Measurements from ENCODE around the gene DOCK2. TPM values are rescaled to one million over a fixed set of nuclear protein-coding genes. Genes with fewer than 3 reads are reported as not detected.

The DOCK2 gene
- total and polyA plus RNA-seq, 2 donors (not counting 3 experiments of a cell fraction or from before 2014, with no cell fraction given), result 0.62 to 4.8 TPM

GRCh38 chr5:169848271-169848670 lies 211.2 kb downstream of the DOCK2 start:
- no peak overlapping the region for H2AFZ ChIP-seq (ENCODE audit: low read depth, low read length)
- no peak overlapping the region for H3K9ac ChIP-seq (replicated peaks; ENCODE audit: extremely low read depth, insufficient read depth, low read length)
- H3K79me2 ChIP-seq (ENCODE audit: control insufficient read depth, insufficient read depth, low read length), result no peaks in the 10 kb centered on the region
- no peaks in the 10 kb centered on the region for H3K9me1 ChIP-seq (replicated peaks; ENCODE audit: control insufficient read depth, extremely low read depth, insufficient read depth, low read length)
- H3K4me1 ChIP-seq (ENCODE audit: control insufficient read depth, extremely low read depth, insufficient read depth, low read length), result no peaks in the 10 kb centered on the region
- H4K20me1 ChIP-seq (replicated peaks; ENCODE audit: control insufficient read depth, extremely low read depth, insufficient read depth, low read length), result no peaks in the 10 kb centered on the region
- H3K4me3 ChIP-seq (replicated peaks in 1 of 3; ENCODE audit: insufficient read depth in 1 of 3, low read depth in 1 of 3, low read length in 3 of 3), result no peak overlapping the region
- POLR2A ChIA-PET, result no interaction called here
- intact Hi-C loops (cut with micrococcal nuclease), result loop anchor here (10.0 kb wide), 1 partner anchor 367 kb away; no protein-coding TSS in a partner anchor
- H3K27me3 ChIP-seq (ENCODE audit: control insufficient read depth in 2 of 2, insufficient read depth in 2 of 2, low read length in 2 of 2), result peaks cover 0 to 3% of the 10 kb centered on the region in 2 experiments
- H3K36me3 ChIP-seq (ENCODE audit: control insufficient read depth in 2 of 2, extremely low read depth in 1 of 2, insufficient read depth in 2 of 2, low read length in 2 of 2), result no peaks in the 10 kb centered on the region
- CTCF ChIA-PET, result no interaction called here
- no peaks in the 10 kb centered on the region for H3K9me3 ChIP-seq (replicated peaks; ENCODE audit: control insufficient read depth, insufficient read depth, low read length)
- no TSS peak for BruUV-seq (replicated peaks)
- H3K4me2 ChIP-seq (ENCODE audit: insufficient read depth, low read length), result no peak overlapping the region
- dilution Hi-C loops (cut with MboI; ENCODE audit: extremely low pct_ligation_motif_present, low sequenced_read_pairs), result no loop called here
- DNase-seq (ENCODE audit: low read depth, low spot score) (no peak), FAIRE-seq (no peak)
- H3K27ac ChIP-seq (ENCODE audit: insufficient read depth, low read depth, low read length), result no peak overlapping the region
- TF ChIP-seq POLR2A (IDR thresholded peaks at IDR 0.05; ENCODE audit: low read depth, low read length) (no peak), FOS (IDR thresholded peaks at IDR 0.05; ENCODE audit: borderline replicate concordance, insufficient read depth, low read length) (no peak)

- CTCF ChIA-PET, result interaction anchor here (3.0 kb wide), 1 partner anchor 132 kb away, joined by 24 read pairs; the partner anchor contains the start of gene INSYN2B
- dilution Hi-C loops (cut with MboI; ENCODE audit: extremely low pct_ligation_motif_present, low sequenced_read_pairs), result no loop called here
These were observed 211.7 kb downstream of the DOCK2 start for GRCh38 chr5:169848792-169849191.

More at GRCh38 chr5:169848792-169849191, 211.7 kb downstream of the DOCK2 start:
- Histone ChIP-seq H3K9me3 (replicated peaks; ENCODE audit: control insufficient read depth, insufficient read depth, low read length) (no peaks in the 10 kb centered on the region), H2AFZ (ENCODE audit: low read depth, low read length) (no peak overlapping the region), H3K27ac (ENCODE audit: insufficient read depth, low read depth, low read length) (no peak overlapping the region), H3K9ac (replicated peaks; ENCODE audit: extremely low read depth, insufficient read depth, low read length) (no peak overlapping the region), H3K4me2 (ENCODE audit: insufficient read depth, low read length) (no peak overlapping the region), H3K4me1 (ENCODE audit: control insufficient read depth, extremely low read depth, insufficient read depth, low read length) (no peaks in the 10 kb centered on the region), H3K79me2 (ENCODE audit: control insufficient read depth, insufficient read depth, low read length) (no peaks in the 10 kb centered on the region), H4K20me1 (replicated peaks; ENCODE audit: control insufficient read depth, extremely low read depth, insufficient read depth, low read length) (no peaks in the 10 kb centered on the region), H3K27me3 (ENCODE audit: control insufficient read depth in 2 of 2, insufficient read depth in 2 of 2, low read length in 2 of 2) (peaks cover 0 to 3% of the 10 kb centered on the region in 2 experiments), H3K9me1 (replicated peaks; ENCODE audit: control insufficient read depth, extremely low read depth, insufficient read depth, low read length) (no peaks in the 10 kb centered on the region), H3K36me3 (ENCODE audit: control insufficient read depth in 2 of 2, extremely low read depth in 1 of 2, insufficient read depth in 2 of 2, low read length in 2 of 2) (no peaks in the 10 kb centered on the region), H3K4me3 (replicated peaks in 1 of 3; ENCODE audit: insufficient read depth in 1 of 3, low read depth in 1 of 3, low read length in 3 of 3) (no peak overlapping the region)
- no TSS peak for BruUV-seq (replicated peaks)
- POLR2A ChIA-PET, result no interaction called here
- FAIRE-seq (no peak), DNase-seq (ENCODE audit: low read depth, low spot score) (no peak)
- intact Hi-C loops (cut with micrococcal nuclease), result loop anchor here (10.0 kb wide), 1 partner anchor 366 kb away; no protein-coding TSS in a partner anchor
- TF ChIP-seq, protein P1, sequence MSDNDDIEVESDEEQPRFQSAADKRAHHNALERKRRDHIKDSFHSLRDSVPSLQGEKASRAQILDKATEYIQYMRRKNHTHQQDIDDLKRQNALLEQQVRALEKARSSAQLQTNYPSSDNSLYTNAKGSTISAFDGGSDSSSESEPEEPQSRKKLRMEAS (IDR thresholded peaks at IDR 0.05; ENCODE audit: insufficient read depth, insufficient read length), result no peak
- TF ChIP-seq CTCF (IDR thresholded peaks at IDR 0.05; ENCODE audit: extremely low read depth in 1 of 2, insufficient read depth in 1 of 2, low read depth in 1 of 2, low read length in 2 of 2), result no peak
- no peak for TF ChIP-seq MYC (IDR thresholded peaks at IDR 0.05; ENCODE audit: low read depth, low read length)
- no peak for TF ChIP-seq JUN (IDR thresholded peaks at IDR 0.05; ENCODE audit: borderline replicate concordance, insufficient read depth, insufficient read length, low read depth)
- TF ChIP-seq POLR2AphosphoS5 (IDR thresholded peaks at IDR 0.05; ENCODE audit: insufficient read depth, low read depth, low read length), result no peak
- TF ChIP-seq EZH2 (IDR thresholded peaks at IDR 0.05; ENCODE audit: borderline replicate concordance, low read depth, low read length, severe bottlenecking), result no peak
- TF ChIP-seq FOS (IDR thresholded peaks at IDR 0.05; ENCODE audit: borderline replicate concordance, insufficient read depth, low read length), result no peak
- no peak for TF ChIP-seq GATA2 (IDR thresholded peaks at IDR 0.05; ENCODE audit: insufficient read depth, insufficient read length, low read depth, low read length)
- TF ChIP-seq POLR2A (IDR thresholded peaks at IDR 0.05; ENCODE audit: low read depth, low read length), result no peak
